Lower leg skin (tissue), 3 donors: ENCODE results near the gene DNA2.

Experiments used
- POLR2A ChIP-seq, 2 donors: fragments of 450-650 bp; IDR thresholded peaks; one replicate each; pipeline ENCODE4 v1.6.1; 2016 to 2017; ENCODE audit warnings: antibody characterized with exemption in 2 of 2, mild to moderate bottlenecking in 1 of 2, moderate library complexity in 1 of 2
- TF ChIP-seq, protein P1 (sequence below), 3 donors: fragments of 450-650 bp; IDR thresholded peaks; one replicate each; pipeline ENCODE4 v1.5.1; 2016; ENCODE audit warnings: antibody characterized with exemption in 3 of 3, mild to moderate bottlenecking in 3 of 3, moderate library complexity in 2 of 3

DNA sequence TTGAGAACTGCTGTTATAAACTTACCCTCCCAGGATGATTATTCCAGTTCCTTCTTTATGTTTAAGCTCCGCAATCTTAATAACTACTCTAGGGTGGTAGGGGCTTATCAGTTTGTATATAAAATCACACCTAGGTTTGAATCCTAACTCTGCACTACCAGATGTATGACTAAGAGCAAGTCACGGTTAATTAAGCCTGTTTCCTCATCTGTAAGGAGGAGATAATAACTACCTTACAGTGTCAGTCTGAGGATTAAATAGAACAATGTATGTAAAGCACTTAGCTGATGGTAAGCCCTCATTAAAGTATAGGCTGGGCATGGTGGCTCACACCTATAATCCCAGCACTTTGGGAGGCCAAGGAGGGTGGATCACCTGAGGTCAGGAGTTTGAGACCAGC is 9.2 kb downstream of the DNA2 start:
- TF ChIP-seq, protein P1, sequence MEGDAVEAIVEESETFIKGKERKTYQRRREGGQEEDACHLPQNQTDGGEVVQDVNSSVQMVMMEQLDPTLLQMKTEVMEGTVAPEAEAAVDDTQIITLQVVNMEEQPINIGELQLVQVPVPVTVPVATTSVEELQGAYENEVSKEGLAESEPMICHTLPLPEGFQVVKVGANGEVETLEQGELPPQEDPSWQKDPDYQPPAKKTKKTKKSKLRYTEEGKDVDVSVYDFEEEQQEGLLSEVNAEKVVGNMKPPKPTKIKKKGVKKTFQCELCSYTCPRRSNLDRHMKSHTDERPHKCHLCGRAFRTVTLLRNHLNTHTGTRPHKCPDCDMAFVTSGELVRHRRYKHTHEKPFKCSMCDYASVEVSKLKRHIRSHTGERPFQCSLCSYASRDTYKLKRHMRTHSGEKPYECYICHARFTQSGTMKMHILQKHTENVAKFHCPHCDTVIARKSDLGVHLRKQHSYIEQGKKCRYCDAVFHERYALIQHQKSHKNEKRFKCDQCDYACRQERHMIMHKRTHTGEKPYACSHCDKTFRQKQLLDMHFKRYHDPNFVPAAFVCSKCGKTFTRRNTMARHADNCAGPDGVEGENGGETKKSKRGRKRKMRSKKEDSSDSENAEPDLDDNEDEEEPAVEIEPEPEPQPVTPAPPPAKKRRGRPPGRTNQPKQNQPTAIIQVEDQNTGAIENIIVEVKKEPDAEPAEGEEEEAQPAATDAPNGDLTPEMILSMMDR (IDR thresholded peaks at IDR 0.05): no peak
- no peak for TF ChIP-seq POLR2A (IDR thresholded peaks at IDR 0.05)
